GM19023 (cell line): Measurements from ENCODE around the gene PKNOX2.

ENCODE experiments used
- ATAC-seq: cut with Tn5 transposase; IDR thresholded peaks from one replicate; pipeline ENCODE4 v1.9.1; 2021; ENCODE audit warnings: mild to moderate bottlenecking, moderate library complexity; ENCODE audit not compliant: unreplicated experiment

Gene PKNOX2

DNA sequence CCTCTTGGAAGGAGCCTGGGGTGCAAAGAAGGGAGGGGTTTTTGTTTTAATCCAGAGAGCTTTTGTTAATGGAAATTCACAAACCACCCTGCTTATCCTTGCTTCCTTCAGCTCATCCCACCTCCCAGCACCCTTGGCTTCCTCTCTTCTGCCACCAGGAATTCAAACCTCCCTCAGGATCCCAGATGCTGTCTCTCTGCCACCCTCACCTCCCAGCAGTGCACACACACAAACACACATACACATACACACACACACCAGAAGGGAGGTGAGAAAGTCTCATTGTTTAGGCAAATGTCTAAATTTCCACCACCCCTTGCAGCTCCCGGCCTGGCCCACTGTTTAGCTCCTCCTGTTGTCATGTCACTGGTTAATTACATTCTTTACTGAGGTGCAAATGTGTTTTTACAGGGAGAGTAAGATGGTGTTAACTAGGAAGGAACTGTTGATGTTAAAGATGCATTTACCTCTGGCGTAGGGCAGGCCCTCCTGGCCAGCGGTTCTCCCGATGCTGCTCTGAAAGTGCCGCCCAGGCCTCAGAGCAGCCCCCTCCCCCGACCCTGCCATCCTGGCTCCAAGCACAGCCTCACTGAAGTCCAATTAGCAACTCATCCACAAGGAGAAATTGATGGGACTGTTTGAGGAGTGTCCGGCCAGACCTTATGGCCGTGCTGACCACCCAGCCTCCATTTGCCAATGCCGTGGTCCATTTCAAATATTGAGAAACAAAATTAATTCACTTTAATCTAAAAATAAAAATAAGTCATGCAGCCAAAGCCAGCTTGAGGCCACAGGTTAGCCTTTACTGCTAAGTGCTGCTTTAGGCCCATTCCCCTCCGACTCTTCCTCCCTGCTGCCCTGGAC lies 166.1 kb downstream of the PKNOX2 start:
- no peak for ATAC-seq

DNA sequence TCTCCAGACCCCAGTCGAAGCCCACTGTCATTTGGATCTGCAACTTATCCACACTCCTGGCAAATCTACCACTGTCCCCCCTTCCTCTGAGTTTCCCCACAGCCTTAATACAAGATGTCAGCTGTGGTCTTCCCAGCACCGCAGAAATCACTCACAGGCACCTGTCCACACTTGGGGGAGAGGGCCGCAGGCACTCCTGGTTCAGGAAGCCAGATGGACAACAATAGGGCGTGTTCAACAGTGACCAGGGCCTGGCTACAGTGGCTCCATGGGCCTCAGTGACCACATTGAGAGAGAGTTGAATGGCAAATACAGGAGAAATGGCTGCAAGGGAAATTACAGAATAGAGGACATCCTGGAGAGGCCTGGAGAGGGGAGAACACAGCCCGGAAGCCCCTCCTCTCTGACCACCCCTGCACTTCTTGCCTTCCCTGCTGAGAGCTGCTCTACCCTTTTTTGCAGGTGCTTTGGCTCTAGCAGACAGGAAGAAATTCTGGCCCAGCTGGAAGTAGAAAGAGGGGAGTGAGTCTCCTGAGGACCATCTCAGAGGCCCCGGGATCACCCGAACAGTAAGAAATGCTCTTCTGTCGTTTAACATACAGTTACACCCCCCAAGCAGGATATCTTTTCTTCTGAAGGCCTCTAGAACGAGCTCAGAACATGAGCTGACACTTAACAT lies 166.9 kb downstream of the PKNOX2 start:
- ATAC-seq = no peak

DNA sequence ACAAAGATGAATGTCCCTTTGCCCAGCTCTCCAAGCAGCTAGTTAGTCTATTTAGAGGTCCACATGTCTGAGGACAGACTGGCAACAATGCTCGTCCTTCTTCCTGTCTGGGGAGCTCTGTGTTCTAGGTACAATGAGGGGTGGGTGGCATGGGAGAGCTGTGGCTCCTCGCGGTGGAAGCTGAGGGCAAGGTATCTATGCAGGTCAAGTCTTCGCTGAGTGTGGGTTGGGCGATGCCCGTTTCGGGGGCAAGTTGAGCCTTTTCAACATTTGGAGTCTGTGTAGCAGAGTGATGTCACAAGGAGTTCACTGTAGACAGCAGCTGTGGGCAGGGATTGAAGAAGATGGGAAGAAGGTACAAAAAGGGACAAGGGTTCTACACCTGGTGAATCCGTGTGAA lies 168.3 kb downstream of the PKNOX2 start:
- ATAC-seq = no peak

DNA sequence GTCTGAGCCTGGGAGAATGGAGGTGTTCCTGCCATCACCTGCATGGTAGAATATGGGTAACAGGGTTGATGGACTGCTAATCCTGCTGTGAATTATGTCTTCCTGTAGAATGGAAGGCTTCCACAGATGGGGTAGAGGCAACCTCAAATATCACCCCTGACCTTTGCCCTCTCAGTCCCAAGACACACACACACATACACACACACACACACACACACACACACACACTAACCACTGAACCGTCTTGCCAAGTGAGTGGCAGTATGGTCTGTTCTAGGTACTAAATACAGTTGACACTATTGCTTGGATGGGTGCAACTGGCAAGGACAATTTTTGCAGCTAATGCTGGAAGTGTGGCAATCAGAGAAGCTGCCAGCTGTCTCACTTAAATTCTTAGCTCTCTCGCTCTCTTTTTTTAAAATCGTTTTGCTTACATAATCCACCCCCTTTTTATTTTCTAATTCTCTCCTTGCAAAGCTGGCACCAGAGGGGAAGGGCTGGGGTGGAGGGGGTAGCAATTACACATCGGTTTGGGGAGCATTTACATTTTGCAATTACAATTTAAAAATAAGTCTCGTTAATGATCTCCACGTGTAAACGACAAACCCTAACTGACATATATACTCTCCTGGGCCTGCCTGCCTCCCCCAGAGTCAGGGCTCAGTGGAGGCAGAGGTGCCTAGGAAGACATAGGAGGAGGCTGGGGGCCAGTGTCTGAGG lies 169.0 kb downstream of the PKNOX2 start:
- no peak for ATAC-seq

DNA sequence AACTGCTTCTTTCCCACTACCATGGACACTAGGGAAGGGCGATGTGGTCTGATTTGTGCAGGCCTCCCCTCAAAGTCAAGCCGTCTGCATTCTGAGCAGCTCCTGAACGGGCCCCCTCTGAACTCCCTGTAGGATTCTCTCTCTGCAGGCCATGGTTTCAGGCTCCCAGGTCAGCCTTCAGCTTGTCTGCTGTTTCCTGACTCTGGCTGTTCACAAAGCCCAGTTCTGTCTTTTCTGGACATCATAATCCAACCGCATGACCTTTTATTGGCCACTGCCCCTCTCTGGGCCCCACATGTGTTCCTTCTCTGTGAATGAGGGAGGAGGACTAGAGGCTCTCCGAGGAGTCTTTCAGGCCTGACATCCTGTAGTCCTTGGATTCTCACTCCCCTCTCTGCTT lies 170.6 kb downstream of the PKNOX2 start:
- no peak for ATAC-seq

DNA sequence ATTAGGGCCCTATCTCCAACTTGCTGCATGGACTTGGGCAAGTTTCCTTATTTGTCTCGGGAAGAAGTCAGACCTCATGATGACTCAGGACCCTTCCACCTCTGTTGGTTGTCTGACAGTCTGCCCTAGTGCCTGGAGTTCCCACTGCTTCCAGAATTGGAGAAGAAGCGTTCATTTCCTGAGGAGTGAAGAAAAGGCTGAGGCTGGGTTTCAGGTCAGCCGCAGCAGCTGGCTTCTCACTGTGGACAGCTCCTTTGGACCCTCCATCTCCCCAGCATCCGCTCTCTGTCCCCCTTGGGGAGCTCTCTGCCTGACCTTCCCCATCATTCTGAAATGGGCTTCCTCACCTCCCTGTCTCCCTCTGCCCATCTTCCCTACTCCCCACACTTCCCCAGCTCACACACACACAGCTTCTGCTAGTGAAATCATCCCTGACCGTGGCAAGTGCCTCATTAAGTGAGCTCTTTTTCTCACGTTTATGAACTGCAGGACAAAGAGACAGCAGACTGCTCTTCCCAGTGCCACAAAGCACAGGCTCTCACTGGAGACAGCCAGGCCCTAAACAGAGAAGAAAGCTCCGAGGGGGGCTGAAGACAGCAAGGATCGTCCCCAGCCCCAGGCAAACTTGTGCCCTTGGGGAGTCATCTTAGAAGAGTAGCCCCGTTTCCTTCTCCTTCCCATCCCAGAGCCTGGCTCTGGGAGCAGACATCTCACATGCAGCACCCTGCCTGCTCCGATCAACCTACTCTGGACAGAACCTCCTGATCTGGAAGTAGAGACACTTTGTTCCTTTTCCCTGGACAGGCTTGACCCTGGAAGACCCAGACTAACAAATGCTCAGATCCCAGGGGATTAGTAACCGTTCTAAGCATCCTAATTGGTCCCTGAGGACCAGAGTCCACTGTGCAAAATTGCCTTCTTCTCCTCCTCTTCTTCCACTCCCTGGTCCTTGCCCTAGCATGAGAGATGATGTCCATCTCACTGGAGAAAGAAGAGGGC lies 173.6 kb downstream of the PKNOX2 start:
- ATAC-seq = no peak

DNA sequence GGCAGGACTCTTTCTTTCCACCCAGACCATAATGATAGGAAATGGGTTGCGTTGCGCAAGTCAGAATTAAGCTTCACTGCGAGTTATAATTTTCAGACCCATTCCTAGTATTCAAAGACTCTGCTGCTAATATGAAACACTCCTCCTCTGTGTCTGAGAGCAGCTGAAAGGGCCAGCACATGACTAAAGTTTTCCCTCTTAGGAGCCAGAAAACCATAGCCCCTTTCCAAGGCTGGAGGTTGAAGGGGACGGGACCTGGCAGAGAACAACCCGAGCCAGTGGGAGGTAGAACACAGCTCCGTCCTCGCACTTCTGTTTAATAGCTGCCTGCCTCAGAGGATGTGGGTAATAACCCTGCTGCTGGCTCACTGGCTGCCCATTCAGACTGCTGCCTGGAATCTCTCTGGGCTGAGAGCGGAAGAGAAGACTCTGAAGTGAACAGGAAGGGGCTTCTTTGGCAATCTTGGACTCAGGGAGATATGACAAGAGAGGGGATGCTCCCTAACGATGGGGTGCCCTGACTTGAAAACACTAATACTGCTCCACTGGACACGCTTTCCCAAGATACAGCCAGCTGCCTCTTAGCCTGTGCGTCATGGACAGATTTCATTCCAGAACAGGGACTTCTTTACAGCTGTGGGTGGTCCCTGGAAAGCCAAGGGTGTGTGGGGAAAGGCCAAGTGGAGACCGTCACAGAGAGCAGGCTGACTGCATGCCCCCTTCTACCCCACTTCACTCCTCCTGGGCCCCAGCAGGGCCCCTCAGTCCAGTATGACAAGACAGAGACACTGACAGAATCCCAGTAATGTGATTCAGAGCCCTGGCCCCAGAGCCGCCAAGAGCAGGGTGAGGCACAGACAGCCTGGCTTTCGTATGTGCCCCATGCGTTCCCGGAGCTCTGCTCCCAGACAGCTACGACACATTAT lies 174.6 kb downstream of the PKNOX2 start:
- no peak for ATAC-seq

DNA sequence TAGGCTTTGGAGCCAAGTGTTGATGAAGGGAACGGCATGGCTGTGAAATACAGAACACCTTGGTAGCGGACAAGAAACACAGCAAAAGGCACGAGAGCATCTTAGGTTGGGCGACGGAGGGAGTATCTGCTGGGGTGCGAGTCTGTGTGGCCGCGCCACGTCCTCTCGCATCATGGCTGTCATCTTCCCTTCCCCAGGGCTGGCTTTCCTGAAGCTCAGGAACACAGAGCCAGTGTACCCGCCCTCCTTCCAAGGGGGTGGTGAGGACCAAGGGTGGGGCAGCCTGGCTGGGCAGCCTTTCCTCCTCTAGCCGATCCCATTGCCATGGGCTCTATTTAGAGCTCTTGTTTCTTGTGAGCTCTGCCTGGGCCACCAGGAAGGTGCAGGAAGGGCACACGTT lies 177.1 kb downstream of the PKNOX2 start:
- ATAC-seq = no peak

DNA sequence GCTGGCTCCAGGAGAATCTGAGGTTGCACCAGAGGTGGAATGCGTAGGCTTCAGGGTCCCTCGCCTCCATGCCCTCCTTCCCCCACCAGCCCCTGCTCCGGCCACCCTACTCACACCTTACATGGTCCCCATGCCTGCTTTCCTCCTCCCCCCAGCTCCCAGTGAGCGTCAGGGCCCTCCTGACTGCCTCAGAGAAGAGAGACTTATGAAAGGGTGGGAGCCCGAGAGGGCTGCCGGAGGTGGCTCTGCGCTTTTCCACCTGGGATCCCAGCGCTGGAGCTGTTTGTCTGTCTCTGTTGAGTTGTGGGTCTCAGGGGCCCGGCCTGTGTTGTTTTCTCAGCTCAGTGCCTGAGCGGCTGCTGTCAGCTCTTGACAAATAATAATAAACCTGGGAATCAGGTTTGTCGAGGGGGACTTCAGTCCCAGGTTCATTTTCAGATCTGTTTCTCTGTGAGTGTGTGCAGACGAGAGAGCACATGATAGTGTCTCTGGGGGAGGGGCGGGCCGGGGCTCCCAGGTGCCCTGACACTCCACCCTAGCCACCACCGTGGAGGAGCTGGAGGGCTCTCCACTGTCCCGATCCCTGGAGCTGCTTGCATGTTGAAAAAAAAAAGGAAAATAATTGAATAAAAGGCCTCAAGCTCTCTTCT lies 177.9 kb downstream of the PKNOX2 start:
- ATAC-seq = no peak

DNA sequence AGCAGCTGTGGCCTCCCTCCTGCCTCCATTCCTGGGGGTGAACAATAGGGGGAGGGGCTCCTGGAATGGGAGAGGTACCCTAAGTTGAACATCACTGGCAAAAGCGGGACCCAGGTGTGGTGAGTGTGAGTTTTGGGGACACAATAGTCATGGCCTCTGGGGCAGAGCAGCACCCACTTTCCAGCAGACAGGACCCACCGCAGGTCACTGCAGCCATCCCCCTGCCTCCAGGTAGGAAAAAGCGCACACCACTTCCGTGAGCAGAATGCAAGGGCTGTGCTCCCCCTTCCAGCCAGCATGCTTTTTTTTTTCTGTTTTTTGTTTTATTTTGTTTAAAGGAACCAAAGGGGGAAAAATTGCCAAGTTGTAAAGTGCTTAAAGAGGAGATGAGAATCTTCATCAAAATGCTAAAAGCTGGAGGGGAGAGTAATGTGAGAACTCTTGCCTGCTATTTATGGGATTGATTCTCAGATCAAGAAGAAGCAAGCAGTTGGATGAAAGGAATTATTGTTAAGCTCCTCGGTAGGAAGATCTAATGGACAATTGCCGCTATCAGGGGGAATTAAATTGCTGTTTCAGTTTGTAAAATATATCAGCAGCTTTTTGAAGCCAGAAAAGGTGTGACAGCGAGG lies 178.7 kb downstream of the PKNOX2 start:
- no peak for ATAC-seq

DNA sequence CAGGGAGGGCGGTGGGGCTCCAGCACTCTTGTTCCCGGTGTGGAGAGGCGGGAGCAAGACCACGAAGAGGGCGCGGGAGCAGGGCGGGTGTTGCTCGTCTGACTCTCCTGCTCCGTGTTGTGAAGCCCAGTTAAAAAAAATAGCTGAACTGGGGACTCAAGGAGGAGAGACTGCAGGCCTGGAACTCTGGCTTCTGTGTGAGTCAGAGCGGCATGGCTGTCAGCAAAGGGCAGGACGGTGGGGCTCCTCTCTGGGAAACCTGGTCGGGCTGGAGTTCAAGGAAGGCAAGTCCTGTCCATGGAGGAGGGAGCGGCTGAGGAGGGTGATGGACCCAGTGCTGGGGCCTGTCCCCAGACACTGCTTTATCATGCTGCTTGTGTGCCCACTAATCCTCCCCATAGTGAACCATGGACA lies 179.2 kb downstream of the PKNOX2 start:
- ATAC-seq = no peak

DNA sequence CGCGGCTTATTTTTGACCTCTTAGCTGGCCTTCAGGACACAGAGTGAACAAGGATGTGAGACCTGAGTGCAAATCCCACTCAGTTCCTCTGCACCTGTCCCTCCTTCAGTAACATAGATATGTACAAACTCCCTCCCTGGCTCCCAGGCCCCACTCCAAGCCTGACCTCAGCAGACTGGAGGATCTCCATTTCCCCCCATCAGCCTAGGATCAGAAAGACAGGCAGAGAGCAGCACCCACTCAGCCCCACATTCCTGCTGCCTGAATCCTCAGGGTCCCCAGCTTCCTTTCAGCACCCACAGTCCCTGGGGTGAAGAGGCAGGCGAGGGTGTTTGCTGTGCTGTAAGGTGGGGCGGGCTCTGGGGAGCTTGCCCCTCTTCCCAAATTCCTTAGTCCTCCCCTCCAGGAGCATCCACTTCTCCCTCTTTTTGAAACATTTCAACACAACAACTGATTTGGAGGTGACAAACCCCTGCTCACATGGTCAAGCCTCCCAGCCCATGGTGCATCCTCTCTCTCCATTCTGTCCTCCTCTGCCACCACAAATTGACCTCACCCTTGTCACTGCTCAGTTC lies 180.4 kb downstream of the PKNOX2 start:
- no peak for ATAC-seq

DNA sequence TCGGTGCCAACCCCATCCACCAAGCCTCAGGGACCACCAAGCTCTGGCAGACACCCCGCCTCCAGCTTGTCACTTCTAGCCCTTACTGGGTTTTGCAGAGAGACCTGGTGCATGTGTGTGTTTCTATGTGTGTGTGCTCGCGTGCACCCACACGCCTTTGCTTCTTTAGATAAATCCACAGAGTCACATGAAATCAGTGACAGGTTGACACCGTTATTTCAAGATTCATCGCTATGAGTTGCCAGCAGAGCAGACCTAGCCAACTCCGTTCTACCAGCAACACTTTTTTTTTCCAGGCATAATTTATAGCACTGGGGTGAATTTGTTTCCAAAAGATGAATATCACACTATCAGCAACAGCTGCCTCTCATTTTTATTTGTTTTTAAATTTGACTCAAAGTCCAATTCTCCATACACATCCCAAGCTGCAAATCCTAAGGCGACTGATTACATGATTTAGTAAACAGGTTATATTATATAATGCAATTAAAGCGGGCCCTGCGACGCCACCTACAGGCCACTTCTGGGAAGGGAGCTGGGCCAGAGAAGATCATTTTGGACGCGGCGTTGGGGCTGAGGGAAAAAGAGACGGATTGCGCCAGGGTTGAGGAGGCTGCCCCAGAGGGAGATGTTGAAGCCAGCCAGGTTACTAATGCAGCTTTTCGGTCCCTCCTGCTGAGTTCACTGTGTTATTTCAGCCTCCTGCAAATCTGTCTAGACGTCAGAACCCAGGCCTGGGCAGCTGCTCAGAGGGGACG lies 181.0 kb downstream of the PKNOX2 start:
- no peak for ATAC-seq

DNA sequence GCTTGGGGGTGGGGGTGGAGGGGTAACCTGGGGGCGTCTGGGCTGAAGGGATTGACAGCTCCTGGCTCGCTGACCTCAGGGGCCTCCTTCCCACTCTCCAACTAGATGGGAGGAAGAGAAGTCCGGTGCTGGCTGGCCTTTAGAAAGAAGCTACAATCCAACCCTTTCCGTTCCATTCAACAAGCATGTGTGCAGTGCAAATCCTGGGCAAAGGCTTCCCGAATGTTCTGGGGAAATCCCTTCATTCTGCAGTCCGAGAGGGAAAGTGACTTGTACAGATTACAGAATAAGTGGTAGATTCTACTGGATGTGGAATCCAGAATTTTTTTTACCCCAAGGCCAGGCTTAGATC lies 181.6 kb downstream of the PKNOX2 start:
- no peak for ATAC-seq

DNA sequence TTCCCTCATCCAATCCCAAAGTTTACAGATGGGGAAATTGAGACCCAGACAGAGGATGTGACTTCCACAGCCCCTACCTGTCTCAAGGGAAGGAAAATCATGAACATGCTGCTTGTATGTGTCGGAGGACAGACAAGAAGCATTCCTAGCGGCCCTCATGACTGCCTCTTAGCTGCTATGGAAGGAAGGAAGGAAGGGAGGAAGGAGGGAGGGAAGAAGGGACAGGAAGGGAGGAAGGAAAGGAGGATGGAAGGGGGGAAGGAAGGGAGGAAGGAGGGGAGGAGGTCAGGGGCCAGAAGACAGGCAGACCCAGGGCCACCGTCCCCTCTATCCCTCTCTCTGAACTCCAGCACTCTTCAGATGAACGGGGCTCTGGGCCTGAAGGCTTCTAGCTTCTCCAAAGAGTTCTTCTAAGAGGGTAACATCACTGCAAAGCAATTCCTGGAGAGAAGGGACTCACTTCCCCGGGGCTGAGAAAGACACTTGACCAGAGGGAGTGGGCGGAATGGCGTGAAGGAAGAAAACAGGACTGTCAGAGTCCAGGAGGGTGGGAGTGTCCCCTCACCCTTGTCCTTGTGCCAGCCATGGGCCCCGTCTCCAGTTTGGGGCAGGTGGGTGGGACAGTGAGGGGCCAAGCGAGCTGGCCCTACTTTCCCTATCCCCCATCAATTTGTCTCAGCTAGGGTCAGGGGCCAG lies 182.2 kb downstream of the PKNOX2 start:
- ATAC-seq = no peak

DNA sequence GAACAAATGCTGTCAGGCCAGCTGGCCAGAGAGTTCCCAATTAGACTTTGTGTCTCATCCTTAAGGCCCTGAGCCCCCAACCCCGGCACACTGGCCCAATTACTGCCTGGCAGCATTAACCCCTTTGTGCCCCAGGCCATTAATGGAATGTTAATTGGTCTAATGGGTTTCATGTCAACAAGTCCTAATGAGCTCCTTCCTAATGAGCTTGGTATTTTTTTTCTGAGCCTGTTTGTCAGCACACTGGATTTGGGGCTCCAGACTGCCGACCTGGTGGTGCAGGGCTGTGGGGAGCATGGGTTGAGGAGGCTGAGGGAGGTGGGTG lies 182.7 kb downstream of the PKNOX2 start:
- no peak for ATAC-seq

DNA sequence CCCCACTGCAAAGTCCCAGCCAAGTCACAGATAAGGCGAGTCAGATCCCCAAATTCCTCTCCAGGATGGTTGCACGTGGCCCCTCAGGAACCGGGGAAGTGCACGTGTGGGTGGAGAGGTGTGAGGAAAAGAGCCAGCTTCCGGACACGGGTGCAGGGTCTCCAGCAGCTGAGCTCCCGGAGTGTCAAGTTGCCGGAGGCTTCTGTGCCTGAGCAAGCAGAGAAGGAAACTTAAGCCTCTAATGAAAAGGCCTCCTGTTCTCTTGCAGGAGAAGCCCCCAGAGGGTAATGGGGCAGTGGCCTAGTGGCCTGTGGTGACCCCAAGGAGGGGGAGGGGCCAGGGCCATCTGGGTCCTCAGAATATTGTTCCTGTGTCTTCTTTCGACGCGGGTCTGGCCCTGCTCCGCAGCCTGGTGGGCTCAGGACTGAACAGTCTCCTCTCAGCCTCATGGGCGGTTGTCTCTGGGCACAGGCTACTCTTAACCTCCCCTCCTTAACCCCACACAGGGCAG lies 183.6 kb downstream of the PKNOX2 start:
- no peak for ATAC-seq
